G401.6 (cell line): ENCODE results near the gene TNFRSF1A.
"Not testable (repeated sequence)": the region's sequence is repeated elsewhere in the genome, so short reads cannot be mapped to it uniquely, and the experiment has no call there.

Experiments used
- FAIRE-seq: peaks from 2 replicates; lab custom pipeline; 2012; peaks lifted over from hg19 to GRCh38; lab: Jason Lieb, UNC

TNFRSF1A gene

DNA sequence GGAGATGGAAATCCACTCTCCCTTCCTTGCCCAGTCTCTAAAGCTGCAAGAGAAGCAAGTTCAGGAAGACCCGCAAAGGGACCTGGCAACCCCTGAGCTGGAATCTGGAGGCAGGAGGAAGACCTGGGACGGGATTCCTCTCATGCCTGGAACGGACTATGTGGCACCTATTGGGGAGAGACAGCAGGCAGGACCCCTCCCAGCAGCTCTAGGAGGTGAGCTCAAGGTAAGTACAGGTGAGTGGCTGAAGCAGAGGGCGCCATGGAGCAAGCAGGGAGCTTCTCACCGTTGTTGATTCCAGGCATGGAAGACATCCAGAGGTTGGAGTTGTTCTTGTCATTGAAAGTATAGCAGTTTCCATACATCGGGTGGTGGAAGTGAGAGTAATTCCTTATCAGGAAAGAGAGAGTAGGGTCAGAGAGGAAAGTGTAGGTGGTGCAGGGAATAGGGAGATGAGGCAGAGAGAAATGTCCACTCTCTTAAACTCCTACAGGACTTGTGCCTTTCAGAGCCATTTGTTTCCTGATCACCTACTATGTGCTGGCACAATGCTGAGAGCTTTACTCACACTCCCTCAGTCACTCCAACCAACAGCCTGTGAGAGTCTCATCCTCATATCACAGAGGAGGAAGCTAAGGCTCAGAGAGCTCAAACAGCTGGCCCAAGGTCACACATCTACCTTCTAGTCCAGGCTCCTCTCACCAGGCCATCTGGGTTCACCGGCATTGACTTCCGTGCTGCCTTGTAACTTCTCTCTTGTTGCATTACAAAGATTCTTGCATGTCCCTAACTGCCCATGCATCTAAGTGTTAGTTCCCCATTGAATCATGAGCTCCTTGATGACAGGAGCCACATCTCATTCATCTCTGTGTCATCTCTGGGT, 13.9 kb upstream of the TNFRSF1A start:
- no peak for FAIRE-seq

DNA sequence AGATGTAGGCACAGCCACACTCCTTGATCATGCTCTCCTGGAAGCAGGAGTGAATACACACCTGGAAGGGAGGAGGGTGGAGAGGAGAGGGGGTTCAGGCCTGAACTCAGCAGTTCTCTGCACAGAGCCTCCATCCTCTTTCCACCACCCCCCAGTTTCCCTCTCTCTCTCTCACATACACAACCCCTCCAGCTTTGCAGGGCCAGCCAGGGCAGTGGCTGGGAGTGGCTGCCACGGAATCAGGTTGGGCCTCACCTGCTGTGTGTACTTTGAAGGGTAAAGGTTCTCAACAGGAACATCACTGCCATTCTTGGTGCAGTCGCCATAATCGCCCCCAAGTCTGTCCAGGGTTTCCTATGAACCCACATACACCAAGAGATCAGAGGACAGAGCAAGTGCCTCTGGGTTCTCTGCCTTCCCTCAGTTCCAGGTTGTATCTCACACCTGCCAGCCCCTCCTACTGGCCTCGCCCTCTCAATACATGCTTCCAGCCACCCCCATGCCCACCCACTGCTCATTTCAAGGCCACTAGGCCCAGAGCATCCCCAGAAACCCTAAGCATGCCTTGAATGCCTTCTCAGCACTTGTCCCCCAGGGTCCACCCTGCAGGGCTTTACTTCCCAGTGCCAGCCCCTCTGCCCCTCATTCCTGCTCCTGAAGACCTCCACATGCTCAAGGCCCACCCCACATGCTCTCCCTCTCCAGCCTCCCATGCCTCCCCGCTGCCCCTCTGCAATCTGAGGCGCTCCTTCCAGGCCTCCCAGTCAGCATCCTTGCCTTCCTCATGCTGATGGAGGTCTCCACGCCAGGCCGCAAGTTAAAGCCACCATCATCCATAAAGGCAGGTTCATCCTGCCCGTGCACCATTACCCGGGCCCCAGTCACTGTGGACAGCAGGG, 12.9 kb upstream of the TNFRSF1A start:
- no peak for FAIRE-seq

DNA sequence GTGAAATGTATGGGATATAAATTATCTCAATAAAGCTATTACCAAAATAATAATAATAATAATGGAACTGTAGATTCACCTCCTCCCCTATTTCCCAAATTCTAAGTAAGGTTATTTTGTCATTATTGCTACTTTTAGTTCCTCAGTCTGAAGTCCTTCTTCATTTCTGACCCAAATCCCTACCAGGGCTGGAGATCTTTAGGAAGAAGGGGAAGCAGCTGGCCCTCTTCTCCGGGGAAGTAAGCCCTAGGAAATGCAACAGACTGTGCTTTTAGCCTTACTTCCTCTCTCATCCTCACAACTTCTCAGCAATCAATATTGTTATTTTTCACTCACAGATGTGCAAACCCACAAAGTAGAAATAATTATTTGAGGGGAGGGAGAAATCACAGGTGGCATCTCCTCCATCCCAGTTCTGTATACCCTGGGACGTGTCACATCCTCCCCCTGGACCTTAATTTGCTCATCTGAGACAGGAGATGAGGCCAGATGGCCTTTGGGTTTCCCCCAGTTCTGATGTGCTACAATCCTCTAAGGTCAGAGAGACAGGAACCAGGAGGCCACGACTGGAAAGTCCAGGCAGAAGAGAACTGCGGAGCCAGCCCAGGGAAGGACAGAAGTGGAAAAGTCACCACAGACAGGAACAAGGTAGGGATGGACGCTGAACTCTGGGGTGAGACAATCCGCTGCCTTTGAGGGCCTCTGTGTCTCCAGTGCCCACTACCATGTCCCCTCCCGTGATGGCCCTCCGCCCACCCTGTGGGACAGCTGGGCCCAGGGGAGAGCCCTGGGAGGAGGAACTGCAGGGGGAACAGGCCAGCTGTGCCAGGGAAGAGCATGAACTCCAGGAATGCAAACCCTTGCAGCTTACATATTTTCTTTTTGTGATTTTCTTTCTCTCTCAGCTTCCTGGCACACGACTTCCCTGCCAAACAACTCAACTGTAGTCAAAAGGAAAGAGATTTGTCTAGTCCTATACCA, 10.6 kb upstream of the TNFRSF1A start:
- FAIRE-seq: no peak

DNA sequence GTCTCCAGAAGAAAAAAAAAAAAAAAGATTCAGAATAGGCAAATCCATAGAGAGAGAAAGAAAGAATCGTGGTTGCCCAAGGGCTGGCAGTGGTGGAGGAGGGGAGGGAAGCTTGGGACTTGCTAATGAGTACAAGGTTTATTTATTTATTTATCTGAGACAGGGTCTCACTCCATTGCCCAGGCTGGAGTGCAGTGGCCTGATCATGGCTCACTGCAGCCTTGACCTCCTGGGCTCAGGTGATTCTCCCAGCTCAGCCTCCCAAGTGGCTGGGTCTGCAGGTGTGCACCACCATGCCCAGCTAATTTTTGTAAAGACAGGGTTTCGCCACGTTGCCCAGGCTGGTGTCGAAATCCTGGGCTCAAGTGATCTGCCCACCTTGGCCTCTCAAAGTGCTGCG, 9.7 kb upstream of the TNFRSF1A start:
- FAIRE-seq: no peak

DNA sequence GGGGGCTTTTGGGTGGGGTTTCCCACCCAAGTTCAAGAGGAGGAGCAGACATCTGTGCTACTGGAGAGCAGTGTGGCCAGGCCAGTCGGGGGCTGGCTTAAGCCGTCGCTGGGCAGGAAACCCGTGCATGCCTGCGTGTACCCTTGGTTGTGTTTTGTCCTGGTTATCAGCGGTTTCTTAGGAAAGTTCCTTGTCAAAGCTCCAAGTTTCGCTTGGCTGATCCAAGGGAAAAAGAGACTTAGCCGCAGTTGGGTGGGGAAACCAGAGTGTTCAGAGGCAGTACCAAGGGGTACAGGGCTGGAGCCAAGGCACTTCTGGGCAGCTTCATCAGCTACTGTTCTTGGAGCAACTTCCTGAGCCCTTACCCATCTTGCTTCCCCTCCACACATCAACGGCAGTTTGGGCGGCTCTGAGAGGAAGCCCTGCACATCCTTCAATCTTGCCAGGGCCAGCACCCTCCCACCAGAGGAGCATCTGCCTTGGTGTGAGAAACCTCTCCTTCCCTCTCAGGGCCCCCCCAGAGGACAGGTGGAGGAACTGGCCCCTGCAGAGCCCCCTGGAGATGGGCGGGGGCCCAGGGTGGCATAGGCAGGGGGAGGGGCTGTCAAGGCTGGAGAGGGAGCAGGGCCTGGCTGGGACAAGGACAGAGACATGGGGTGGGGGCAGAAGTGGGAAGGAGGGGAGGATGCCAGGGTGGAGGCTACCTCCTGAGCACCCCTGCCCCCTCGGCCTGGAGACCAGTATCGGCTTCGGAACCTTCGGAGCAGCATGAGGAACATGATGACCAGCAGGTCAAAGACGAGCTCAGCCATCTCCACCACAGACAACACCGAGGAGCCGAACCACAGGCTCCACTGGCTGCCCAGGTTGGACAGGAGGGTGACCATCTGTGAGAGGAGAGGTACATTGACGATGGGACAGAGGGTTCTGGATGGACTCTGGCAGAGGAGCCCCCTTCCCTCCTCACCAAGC, 5.8 kb upstream of the TNFRSF1A start:
- FAIRE-seq: no peak

DNA sequence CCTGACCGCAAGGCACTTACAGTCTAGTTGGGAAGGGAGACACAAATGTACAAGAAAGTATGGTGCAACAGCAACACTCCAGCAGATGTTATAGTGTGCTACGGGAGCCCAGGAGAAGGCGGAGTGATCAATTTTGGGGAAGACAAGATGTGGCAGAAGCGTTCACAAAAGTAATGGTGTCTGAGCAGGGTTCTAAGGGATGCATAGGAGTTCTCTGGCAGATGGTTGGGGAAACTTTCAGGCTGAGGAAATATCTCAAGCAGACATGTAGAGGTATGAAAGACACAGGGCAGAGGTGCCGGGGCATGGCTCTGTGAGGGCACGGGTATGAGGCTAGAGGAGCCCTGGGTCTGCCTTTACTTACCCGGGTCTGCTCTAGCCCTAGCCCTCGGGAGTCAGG, 5.1 kb upstream of the TNFRSF1A start:
- FAIRE-seq: no peak

DNA sequence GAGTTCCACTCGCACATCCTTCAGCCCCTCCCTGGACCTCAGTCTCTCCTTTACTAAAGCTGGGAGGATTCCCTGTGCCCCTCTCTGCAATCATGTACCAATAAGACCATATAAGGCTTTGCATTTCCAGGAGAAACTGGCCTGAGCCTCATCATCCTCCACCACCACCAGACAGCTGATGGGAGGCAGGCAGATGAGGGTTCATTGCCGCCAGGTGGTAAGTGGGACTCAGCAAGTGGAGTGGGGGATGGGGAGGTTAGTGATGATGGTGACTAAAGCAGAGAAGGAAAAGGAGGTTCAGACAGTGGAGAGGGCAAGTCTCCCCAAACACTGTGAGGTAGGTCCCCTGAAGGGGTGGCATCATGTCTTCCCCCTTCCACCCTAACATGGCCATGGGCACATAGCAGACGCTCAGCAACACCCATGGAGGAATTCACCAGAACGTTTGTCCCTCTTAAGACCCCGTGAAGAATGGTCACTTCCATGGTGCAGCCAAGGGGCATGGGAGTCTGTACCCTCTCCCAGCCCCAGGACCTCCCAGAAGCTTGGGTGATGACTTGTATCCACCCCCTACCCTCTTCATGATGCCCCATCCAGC, 4.5 kb upstream of the TNFRSF1A start:
- FAIRE-seq: no peak

DNA sequence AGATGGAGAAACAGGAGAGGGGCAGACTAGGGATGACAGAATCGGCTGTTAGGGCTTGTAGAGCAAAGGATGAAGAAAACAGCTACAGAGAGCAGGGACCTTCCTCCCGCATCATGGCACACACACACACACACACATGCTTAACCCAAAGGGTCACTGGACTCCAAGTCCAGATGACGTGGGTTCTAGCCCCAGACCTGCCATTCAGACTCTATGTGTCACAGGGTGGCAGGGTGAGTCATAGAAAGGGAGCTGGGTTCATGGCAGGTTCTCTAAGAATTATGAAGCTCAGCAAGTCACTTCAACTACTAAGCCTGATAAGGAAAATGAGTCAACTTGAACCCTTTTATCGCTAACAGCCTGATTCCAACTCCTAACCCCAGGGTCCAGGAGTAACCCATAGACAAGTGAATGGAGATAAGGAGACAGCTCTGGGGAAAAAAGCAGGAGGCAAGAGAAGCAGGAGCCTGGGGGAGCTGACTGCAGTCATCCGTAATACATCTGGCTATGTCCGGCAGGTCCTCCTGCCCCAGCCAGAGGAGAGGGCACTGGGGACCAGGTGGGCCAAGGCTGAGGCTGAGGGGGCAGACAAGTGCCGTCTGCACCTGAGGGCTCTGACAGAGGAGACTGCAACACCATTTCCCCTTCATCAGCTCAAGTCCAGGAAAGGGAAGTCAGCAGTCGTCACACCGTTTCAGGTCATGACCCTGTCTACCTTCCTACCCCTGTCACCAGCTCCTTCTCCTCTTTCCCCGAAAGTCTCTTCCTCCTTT, 3.6 kb upstream of the TNFRSF1A start:
- FAIRE-seq: no peak

DNA sequence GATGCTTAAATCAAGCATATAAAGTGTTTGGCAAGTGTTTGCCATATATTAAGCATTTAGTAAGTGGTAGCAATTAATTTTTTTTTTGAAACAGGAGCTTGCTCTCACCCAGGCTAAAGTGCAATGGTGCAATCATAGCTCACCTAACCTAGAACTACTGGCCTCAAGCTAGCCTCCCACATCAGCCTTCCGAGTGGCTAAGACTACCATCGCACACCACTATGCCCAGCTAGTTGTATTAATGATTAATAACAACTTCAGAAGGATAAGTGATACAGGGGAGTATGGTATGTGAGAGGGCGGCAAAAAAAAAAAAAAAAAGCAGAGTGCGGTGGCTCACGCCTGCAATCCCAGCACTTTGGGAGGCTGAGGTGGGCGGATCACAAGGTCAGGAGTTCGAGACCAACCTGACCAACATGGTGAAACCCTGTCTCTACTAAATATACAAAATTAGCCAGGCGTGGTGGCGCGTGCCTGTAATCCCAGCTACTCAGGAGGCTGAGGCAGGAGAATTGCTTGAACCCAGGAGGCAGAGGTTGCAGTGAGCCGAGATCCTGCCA, 2.3 kb upstream of the TNFRSF1A start:
- FAIRE-seq: not testable (repeated sequence)

DNA sequence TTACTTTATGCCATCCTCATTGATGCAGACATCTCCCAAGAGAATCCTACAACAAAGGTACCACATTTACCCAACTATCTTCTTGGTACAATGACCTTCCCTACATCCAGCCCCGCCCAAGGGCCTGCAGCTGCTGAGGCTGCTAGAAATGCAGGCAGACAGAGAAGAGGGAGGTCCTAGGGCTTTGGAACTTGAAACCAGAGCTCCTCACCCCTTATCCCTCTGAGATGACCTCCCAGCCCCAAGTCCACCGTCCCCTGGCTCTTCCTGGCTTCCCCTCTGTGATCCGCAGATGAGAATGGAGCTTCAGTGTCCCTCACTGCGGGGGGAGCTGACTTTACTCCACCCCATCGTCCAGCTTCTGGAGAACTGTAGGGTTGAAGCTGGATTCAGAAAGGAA, 1.6 kb upstream of the TNFRSF1A start:
- no peak for FAIRE-seq

DNA sequence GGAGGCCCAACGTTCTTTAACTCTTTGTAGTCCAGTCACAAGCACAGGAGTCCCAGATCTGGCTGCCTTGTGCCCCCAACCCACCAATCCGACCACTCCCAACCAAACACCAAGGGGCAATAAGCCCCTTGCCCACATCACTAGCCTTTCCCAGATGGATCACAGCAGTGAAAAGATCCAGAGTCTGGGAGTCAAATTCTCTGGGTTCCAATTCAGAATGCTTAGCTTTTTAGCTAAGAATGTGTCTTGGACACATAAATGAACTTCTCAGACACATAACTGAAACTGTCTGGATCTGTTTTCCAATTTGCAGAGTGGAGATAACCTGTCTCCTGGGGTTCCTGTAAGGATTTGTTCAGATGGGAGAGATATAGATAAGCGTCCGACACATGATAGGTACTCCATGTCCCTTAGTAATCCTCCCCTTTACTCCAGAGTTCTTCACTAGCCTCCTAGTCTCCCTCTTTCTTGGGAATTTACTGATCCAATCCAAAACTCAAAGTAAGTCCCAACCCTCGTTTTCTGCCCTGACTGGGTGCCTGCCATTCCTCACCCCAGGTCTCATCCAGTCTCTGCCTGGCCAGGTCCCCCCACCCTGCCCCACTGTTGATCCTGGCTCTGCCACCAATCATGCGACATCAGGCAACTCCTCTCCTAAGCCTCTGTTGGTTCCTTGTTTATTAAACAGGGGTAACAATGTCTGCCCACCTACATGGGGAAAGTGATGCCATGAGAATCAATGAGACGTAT, 439 bp upstream of the TNFRSF1A start:
- FAIRE-seq: peak; percentile 19

DNA sequence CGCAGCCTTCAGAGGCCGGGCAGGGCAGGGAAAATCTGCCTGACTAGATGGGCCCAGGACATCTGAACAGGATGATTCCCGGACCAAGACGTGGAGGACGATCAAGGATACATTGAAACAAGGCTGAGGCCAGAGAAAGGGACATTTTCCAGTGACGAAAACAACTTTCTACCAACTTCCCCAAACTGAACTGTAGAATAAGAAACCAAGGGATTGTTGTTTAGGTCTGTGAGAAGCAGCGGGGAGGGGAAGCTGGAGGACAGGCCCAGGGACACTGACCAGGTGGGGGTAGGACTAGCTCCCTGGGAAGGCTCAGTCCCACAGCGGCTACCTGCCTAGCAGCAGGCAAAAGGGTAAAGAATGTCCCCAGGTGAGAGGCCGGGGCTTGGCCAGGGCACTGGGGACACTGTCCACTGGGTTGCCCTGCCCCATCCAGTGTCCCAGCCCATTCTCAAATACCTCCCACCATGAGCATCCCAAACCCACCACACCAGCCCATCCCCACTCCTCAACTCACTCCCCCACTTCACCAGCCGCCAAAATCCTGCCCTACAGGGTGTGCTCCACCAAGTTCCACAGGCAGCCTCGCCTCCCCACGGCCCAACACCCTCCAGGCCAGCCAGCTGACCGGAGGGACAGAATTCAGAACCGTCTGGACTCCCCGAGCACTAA, 995 bp downstream of the TNFRSF1A start:
- no peak for FAIRE-seq

DNA sequence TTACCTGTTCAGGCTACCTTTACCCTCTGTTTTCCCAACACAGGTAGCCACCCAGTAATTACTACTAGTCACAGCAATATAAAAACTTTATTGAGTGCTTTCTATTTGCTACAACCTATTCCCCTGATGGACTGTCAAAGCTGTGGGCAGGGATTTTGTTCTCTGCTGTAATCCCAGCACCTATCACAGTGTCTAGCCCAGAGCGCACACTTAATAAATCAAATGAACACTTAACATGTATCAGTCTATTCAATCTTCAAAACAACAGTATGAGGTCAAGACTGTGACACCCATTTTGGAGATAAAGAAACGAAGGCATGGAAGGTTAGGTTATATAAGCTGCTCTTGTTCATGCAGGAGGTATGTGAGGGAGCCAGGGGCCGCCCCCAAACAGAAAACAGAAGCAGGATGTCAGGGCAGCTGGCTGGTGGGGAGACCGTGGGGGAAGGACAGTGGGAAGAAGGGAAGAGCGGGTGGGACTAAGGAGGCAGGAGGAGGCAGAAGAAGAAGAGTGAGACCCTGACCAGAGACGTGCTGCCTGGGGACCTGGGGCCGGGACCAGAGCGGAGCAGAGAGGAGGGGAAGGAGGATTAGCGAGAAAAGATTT, 1.7 kb downstream of the TNFRSF1A start:
- no peak for FAIRE-seq

DNA sequence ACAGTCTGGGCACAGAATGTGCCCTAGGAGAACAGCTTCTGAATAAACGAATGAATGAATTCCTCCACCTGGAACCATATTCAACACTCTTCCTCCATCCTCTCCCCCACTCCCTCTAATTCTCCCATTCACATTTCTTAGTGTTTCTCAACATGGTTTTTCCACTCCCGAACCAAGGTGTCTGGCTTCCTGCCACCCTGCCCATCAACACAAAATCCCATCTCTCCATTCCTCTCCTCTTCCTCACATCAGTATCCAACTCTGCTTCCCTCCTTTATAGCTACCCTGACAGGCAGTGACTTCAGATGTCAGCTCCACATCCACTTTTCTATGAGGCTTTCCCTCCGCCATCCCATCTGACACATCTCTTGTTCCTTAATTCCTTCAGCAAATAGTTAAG, 2.9 kb downstream of the TNFRSF1A start:
- FAIRE-seq: no peak

DNA sequence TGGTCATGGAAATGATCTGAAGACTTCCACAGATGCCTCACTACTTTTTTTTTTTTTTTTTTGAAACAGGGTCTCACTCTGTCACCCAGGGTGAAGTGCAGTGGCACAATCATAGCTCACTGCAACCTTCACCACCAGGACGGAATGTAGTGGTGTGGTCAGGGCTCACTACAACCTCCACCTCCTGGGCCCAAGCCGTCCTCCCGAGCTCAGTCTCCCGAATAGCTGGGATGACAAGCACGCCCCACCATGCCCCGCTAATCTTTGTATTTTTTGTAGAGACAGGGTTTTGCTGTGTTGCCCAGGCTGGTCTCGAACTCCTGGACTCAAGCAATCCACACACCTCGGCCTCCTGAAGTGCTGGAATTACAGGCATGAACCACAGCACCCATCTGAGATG, 3.3 kb downstream of the TNFRSF1A start:
- not testable (repeated sequence) for FAIRE-seq

DNA sequence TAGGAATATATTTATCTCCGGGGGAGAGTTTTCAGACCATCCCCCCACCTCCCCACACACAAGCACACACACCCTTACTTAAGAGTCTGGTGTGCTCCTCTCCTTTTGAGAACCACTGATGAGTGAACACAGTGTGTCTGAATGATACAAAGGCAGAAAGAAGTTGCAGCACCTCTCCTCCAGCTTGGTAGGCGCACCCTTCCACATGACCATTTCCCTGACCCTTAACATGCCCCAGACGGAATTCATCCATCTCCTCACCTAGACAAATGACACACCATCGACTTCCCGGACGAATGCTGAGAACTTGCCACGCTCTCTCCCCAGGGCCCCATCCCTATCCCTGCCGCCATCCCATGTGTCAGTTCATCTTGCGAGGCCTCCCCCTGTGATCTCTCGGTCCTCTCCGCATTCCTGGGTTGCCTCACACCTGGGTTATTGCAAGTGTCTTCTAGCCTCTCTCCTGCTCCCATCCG, 3.9 kb downstream of the TNFRSF1A start:
- FAIRE-seq: no peak
